OCI-LY7 (cell line): ENCODE data around the gene LY6G6F. TPM values are rescaled to one million over a fixed set of nuclear protein-coding genes. Genes with fewer than 3 reads are reported as not detected.
A peak's percentile ranks its signal among the peaks of the same experiment; 100 is the strongest.

Experiments
- BruUV-seq: library from RNA; stranded (reverse); fragments of 400-500 nt; replicated peaks from 2 replicates; lab custom pipeline; 2021; lab: Mats Ljungman, UMichigan
- CTCF ChIA-PET: fragments of 300-600 bp; sonication (Branson Sonifier 250); formaldehyde crosslinking; loops from one replicate; lab custom pipeline; 2022; ENCODE audit warnings: antibody characterized with exemption; ENCODE audit not compliant: unreplicated experiment; lab: Charles Lee
- POLR2A ChIA-PET: fragments of 300-600 bp; sonication (Branson Sonifier 250); formaldehyde crosslinking; loops from one replicate; lab custom pipeline; 2022; ENCODE audit warnings: antibody characterized with exemption; lab: Charles Lee
- DNase-seq: peaks from one replicate; pipeline ENCODE4 v3.0.0-alpha.2; 2015; ENCODE audit warnings: low spot score
- H2AFZ ChIP-seq: fragments of 200-600 bp; sonication (generic), shearing (Covaris generic); 2 replicates; pipeline ENCODE4 v1.6.1; 2014; ENCODE audit warnings: mild to moderate bottlenecking, antibody characterized with exemption, low read length, moderate library complexity
- H3K27ac ChIP-seq: fragments of 200-600 bp; sonication (generic); 2 replicates; pipeline ENCODE4 v1.5.1; 2014; ENCODE audit warnings: mixed run types, low read depth, mild to moderate bottlenecking, moderate library complexity, low read length, inconsistent platforms; ENCODE audit not compliant: poor library complexity, severe bottlenecking
- H3K36me3 ChIP-seq: fragments of 200-600 bp; sonication (generic); 2 replicates; pipeline ENCODE4 v1.6.1; 2014; ENCODE audit warnings: mild to moderate bottlenecking, antibody characterized with exemption, low read length, moderate library complexity, mixed read lengths; ENCODE audit not compliant: insufficient read depth
- H3K4me1 ChIP-seq: fragments of 200-600 bp; sonication (generic); 2 replicates; pipeline ENCODE4 v1.5.1; 2014; ENCODE audit warnings: mild to moderate bottlenecking, low read length; ENCODE audit not compliant: insufficient read depth, poor library complexity, severe bottlenecking
- H3K4me2 ChIP-seq: fragments of 200-600 bp; sonication (generic); 2 replicates; pipeline ENCODE4 v1.6.1; 2014; ENCODE audit warnings: mild to moderate bottlenecking, low read length
- H3K4me3 ChIP-seq: fragments of 200-600 bp; sonication (generic); 2 replicates; pipeline ENCODE4 v1.5.1; 2014; ENCODE audit warnings: mild to moderate bottlenecking, low read depth, low read length; ENCODE audit not compliant: poor library complexity, severe bottlenecking
- H3K79me2 ChIP-seq: fragments of 200-600 bp; sonication (generic); 2 replicates; pipeline ENCODE4 v1.6.1; 2016; ENCODE audit warnings: low read depth, mild to moderate bottlenecking, low read length, moderate library complexity, mixed read lengths; ENCODE audit not compliant: insufficient read depth
- H3K9me2 ChIP-seq: fragments of 200-600 bp; sonication (generic); 2 replicates; pipeline ENCODE4 v1.6.1; 2016; ENCODE audit warnings: mild to moderate bottlenecking, low read length, mixed read lengths; ENCODE audit not compliant: insufficient read depth
- H3K9me3 ChIP-seq: fragments of 200-600 bp; sonication (generic); 2 replicates; pipeline ENCODE4 v1.6.1; 2014; ENCODE audit warnings: mild to moderate bottlenecking, mixed run types, low read length, mixed read lengths
- H4K20me1 ChIP-seq: fragments of 200-600 bp; sonication (generic); 2 replicates; pipeline ENCODE4 v1.6.1; 2014; ENCODE audit warnings: mild to moderate bottlenecking, antibody characterized with exemption, low read length, moderate library complexity, mixed read lengths; ENCODE audit not compliant: insufficient read depth
- EZH2phosphoT487 ChIP-seq: fragments of 200-600 bp; sonication (generic); IDR thresholded peaks from 2 replicates; pipeline ENCODE4 v1.6.1; 2018; ENCODE audit warnings: low read depth, borderline replicate concordance, mild to moderate bottlenecking, mixed run types, antibody characterized with exemption, low read length, moderate library complexity, mixed read lengths
- intact Hi-C: fragments of 100-400 bp; cut with micrococcal nuclease; formaldehyde crosslinking; loops from one replicate; pipeline ENCODE4 v1.10.0; 2022; ENCODE audit not compliant: unreplicated experiment
- total RNA-seq, 2 experiments: library from RNA; depleted of rRNA in 1 of 2; stranded (reverse); fragments of >200 nt in 1 of 2; shearing (Covaris generic) in 1 of 2; gene quantifications; 2 replicates each; pipeline ENCODE4 v1.2.3, GENCODE V29; 2014 to 2022
- TF ChIP-seq, protein P1 (sequence below): fragments of 200-600 bp; sonication (generic); conservative IDR thresholded peaks from 2 replicates; pipeline ENCODE4 v1.5.1; 2014; ENCODE audit warnings: mild to moderate bottlenecking, antibody characterized with exemption, low read length, moderate library complexity, mixed read lengths

LY6G6F gene
- total RNA-seq, 2 experiments from 2014 or later: not detected

DNA sequence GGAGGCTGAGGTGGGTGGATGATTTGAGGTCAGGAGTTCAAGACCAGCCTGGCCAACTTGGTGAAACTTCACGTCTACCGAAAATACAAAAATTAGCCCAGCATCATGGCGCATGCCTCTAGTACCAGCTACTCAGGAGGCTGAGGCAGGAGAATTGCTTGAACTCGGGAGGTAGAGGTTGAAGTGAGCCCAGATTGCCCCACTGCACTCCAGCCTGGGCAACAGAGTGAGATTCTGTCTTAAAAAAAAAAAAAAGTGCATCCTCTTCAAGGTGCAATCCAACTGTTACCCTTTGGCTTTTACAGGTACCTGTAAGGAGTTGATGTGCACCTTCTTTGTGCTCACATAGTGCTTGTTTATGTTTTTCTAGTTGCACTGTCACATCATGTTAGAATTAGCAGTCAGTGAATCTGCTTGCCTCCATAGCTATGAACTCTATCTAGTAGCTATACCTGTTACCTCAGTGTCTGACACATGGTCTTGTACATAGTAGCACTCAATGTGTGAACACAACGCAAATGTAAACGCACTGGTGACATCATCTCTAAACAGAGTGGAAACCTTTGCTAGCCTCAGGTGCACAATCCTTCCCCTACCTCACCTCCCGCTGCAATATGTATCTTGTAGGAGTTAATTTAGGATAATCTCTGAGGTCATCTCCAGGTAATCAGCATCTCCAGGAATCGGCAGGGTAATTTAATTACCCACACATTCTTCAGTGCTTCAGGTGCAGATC, 42.8 kb downstream of the LY6G6F start:
- H3K79me2 ChIP-seq: no peaks in the 10 kb centered on the region
- ChIA-PET CTCF (no interaction called here), POLR2A (interaction anchor here (0.7 to 1.3 kb wide), 3 partner anchors 8 to 11 kb away, joined by 3 to 4 read pairs (median 4); partner anchors contain the start of gene MSH5)
- no peak overlapping the region for H3K4me3 ChIP-seq
- intact Hi-C loops: no loop called here
- TSS peak; percentile 34 for BruUV-seq
- no peak for DNase-seq
- TF ChIP-seq EZH2phosphoT487: no peak
- TF ChIP-seq, protein P1, sequence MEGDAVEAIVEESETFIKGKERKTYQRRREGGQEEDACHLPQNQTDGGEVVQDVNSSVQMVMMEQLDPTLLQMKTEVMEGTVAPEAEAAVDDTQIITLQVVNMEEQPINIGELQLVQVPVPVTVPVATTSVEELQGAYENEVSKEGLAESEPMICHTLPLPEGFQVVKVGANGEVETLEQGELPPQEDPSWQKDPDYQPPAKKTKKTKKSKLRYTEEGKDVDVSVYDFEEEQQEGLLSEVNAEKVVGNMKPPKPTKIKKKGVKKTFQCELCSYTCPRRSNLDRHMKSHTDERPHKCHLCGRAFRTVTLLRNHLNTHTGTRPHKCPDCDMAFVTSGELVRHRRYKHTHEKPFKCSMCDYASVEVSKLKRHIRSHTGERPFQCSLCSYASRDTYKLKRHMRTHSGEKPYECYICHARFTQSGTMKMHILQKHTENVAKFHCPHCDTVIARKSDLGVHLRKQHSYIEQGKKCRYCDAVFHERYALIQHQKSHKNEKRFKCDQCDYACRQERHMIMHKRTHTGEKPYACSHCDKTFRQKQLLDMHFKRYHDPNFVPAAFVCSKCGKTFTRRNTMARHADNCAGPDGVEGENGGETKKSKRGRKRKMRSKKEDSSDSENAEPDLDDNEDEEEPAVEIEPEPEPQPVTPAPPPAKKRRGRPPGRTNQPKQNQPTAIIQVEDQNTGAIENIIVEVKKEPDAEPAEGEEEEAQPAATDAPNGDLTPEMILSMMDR: no peak
- H3K9me3 ChIP-seq: no peaks in the 10 kb centered on the region
- H2AFZ ChIP-seq: no peak overlapping the region
- no peak overlapping the region for H3K4me2 ChIP-seq
- H3K27ac ChIP-seq: no peak overlapping the region
- peaks cover 40% of the 10 kb centered on the region for H3K36me3 ChIP-seq
- no peaks in the 10 kb centered on the region for H3K9me2 ChIP-seq
- no peaks in the 10 kb centered on the region for H3K4me1 ChIP-seq
- H4K20me1 ChIP-seq: no peaks in the 10 kb centered on the region

DNA sequence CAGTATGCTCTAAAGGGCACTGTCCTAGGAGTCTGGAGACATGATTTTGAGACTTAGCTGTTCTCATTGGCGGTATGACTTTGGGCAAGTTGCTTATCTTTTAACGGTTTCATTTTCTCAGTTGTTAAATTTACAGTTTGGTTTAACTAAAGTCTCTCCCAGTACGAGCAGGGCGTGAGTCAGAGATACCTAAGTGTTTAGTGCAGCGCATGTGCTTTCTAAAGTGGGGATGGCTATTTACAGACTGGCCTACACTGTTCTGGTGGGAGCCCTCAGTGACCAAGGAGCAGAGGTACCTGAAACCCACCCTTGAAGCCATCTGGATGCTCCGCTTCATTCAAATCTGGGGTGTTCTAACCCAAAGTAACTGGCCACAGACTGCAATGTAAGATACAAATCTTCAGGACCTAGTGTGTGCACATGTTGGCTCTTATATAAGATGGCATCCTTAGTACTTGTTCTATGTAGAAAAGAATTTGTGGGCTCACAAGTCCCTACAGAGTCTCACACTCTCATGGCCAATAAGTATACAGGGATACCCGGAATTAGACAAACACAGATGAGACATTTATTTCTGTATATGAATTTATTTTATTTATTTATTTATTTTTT, 43.9 kb downstream of the LY6G6F start:
- CTCF ChIA-PET: no interaction called here
- H2AFZ ChIP-seq: no peak overlapping the region

More for the DNA sequence above, 43.9 kb downstream of the LY6G6F start:
- Histone ChIP-seq H3K9me3 (no peaks in the 10 kb centered on the region), H3K36me3 (peaks cover 31% of the 10 kb centered on the region), H3K4me3 (no peak overlapping the region), H3K27ac (no peak overlapping the region), H3K9me2 (no peaks in the 10 kb centered on the region), H3K4me1 (no peaks in the 10 kb centered on the region), H4K20me1 (no peaks in the 10 kb centered on the region), H3K79me2 (no peaks in the 10 kb centered on the region), H3K4me2 (no peak overlapping the region)
- DNase-seq: no peak
- POLR2A ChIA-PET: interaction anchor here (0.7 to 1.3 kb wide), 2 partner anchors 9 to 12 kb away, joined by 3 to 4 read pairs; no protein-coding TSS in a partner anchor
- intact Hi-C loops: no loop called here
- no TSS peak for BruUV-seq
- no peak for TF ChIP-seq EZH2phosphoT487
- TF ChIP-seq, protein P1: no peak
